Parathyroid adenoma (tissue), 2 donors: ENCODE measurements around the gene CD53.
"Not testable (repeated sequence)": the region's sequence is repeated elsewhere in the genome, so short reads cannot be mapped to it uniquely, and the experiment has no call there.

Experiments used
- H2AFZ ChIP-seq: fragments of 300-600 bp; sonication (generic); one replicate; pipeline ENCODE4 v1.7.0; 2017; ENCODE audit warnings: antibody characterized with exemption, mild to moderate bottlenecking
- H3K27ac ChIP-seq: fragments of 300-600 bp; sonication (generic); one replicate; pipeline ENCODE4 v1.7.0; 2017
- H3K27me3 ChIP-seq: fragments of 300-600 bp; sonication (generic); one replicate; pipeline ENCODE4 v1.7.0; 2017; ENCODE audit warnings: low read length; ENCODE audit not compliant: control insufficient read depth, insufficient read depth
- H3K36me3 ChIP-seq: fragments of 300-600 bp; sonication (generic); one replicate; pipeline ENCODE4 v1.7.0; 2017; ENCODE audit warnings: low read length; ENCODE audit not compliant: control insufficient read depth, insufficient read depth
- H3K4me1 ChIP-seq: fragments of 300-600 bp; sonication (generic); one replicate; pipeline ENCODE4 v1.7.0; 2017; ENCODE audit warnings: control low read depth
- H3K4me2 ChIP-seq: fragments of 300-600 bp; sonication (generic); one replicate; pipeline ENCODE4 v1.7.0; 2017; ENCODE audit warnings: low read length
- H3K4me3 ChIP-seq: fragments of 300-600 bp; sonication (generic); one replicate; pipeline ENCODE4 v1.7.0; 2017; ENCODE audit warnings: low read depth, low read length
- H3K79me2 ChIP-seq: fragments of 300-600 bp; sonication (generic); one replicate; pipeline ENCODE4 v1.7.0; 2017; ENCODE audit warnings: control low read depth
- H3K9ac ChIP-seq: fragments of 300-600 bp; sonication (generic); one replicate; pipeline ENCODE4 v1.7.0; 2017; ENCODE audit warnings: mild to moderate bottlenecking
- H3K9me3 ChIP-seq: fragments of 300-600 bp; sonication (generic); one replicate; pipeline ENCODE4 v1.7.0; 2017; ENCODE audit warnings: low read length; ENCODE audit not compliant: control insufficient read depth
- TF ChIP-seq, protein P1 (sequence below): fragments of 300-600 bp; sonication (generic); IDR thresholded peaks from one replicate; pipeline ENCODE4 v1.7.0; 2017; ENCODE audit warnings: antibody characterized with exemption, mild to moderate bottlenecking
- donor health status: primary hyperparathyroidism.

CD53 gene

GRCh38 chr1:110872745-110873720 is at the start of gene CD53:
Gene CD53, plus strand, starts transcription at chr1:110873148. Its CDS starts 18,261 bp downstream, at chr1:110891409.
- Histone ChIP-seq H3K4me1 (no peaks in the 10 kb centered on the region), H2AFZ (no peak within 1 kb of the TSS), H3K4me2 (no peak within 1 kb of the TSS), H3K27me3 (no peaks in the 10 kb centered on the region), H3K9me3 (no peaks in the 10 kb centered on the region), H3K27ac (peak within 1 kb of the TSS; percentile 63), H3K4me3 (peak within 1 kb of the TSS; percentile 9), H3K9ac (no peak within 1 kb of the TSS), H3K36me3 (no peaks in the 10 kb centered on the region), H3K79me2 (no peaks in the 10 kb centered on the region)
- TF ChIP-seq, protein P1, sequence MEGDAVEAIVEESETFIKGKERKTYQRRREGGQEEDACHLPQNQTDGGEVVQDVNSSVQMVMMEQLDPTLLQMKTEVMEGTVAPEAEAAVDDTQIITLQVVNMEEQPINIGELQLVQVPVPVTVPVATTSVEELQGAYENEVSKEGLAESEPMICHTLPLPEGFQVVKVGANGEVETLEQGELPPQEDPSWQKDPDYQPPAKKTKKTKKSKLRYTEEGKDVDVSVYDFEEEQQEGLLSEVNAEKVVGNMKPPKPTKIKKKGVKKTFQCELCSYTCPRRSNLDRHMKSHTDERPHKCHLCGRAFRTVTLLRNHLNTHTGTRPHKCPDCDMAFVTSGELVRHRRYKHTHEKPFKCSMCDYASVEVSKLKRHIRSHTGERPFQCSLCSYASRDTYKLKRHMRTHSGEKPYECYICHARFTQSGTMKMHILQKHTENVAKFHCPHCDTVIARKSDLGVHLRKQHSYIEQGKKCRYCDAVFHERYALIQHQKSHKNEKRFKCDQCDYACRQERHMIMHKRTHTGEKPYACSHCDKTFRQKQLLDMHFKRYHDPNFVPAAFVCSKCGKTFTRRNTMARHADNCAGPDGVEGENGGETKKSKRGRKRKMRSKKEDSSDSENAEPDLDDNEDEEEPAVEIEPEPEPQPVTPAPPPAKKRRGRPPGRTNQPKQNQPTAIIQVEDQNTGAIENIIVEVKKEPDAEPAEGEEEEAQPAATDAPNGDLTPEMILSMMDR: no peak

DNA sequence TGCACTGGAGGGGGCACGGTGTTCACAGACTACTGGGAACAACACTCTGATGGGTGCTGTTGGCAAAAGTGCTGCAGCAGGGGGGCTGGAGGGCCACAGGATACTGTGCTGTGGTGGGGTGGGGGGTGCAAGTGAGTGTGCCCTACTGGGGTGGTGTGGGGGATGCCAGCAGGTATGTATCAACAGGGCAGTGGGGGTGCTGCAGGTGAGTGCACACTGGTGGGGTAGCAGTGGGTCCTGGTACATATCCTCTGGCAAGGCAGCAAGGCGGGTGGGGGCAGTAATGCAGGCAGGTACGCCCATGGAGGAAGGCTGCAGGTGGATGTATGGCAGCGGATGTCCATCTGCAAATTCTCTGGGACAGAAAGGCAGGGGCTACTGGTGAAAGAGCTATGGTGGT is 48.8 kb upstream of the CD53 start:
- TF ChIP-seq, protein P1: no peak
- Histone ChIP-seq H3K79me2 (no peaks in the 10 kb centered on the region), H3K4me1 (no peaks in the 10 kb centered on the region)

DNA sequence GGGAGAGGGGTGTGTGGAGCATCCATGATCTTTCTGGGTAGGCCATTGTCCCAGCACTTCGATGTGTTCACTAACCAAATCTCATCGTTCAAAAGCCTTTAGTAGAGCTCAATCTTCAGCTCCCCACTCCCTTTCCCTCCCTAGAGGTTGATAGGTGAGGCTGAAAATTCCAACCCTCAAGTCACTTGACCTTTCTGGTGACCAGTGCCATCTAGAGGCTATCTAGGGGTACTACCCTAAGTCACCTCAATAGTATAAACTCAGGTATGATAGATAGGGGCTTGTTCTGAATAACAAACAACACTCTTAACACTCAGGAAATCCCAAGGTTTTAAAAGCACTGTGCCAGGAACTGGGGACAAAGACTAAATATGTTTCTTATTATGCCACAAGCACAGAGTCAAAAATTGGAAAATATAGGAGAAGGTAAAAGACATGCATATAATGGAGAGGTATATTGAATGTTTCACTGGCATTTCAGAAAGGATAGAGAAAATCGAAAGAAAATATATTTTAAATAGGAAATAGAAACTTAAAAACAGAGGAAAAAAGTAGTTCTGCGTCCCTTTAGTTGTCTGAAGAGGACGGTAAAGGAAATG is 42.9 kb upstream of the CD53 start:
- Histone ChIP-seq H3K4me2 (no peak overlapping the region), H3K9ac (no peak overlapping the region), H3K4me3 (no peak overlapping the region), H3K27me3 (no peaks in the 10 kb centered on the region), H3K79me2 (no peaks in the 10 kb centered on the region), H3K36me3 (no peaks in the 10 kb centered on the region), H3K9me3 (no peaks in the 10 kb centered on the region), H3K4me1 (no peaks in the 10 kb centered on the region), H3K27ac (no peak overlapping the region), H2AFZ (no peak overlapping the region)
- TF ChIP-seq, protein P1: no peak

More for the DNA sequence above, 48.8 kb upstream of the CD53 start:
- Histone ChIP-seq H3K4me2 (no peak overlapping the region), H3K27me3 (no peaks in the 10 kb centered on the region), H2AFZ (no peak overlapping the region), H3K36me3 (no peaks in the 10 kb centered on the region), H3K9me3 (no peaks in the 10 kb centered on the region), H3K27ac (no peak overlapping the region), H3K9ac (no peak overlapping the region), H3K4me3 (no peak overlapping the region)

DNA sequence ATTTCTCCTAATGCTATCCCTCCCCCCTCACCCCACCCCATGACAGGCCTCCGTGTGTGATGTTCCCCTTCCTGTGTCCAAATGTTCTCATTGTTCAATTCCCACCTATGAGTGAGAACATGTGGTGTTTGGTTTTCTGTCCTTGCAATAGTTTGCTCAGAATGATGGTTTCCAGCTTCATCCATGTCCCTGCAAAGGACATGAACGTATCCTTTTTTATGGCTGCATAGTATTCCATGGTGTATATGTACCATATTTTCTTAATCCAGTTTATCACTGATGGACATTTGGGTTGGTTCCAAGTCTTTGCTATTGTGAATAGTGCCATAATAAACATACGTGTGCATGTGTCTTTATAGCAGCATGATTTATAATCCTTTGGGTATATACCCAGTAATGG is 39.2 kb upstream of the CD53 start:
- H3K27ac ChIP-seq, H3K79me2 ChIP-seq, H3K4me1 ChIP-seq, H3K9ac ChIP-seq, H3K4me3 ChIP-seq, H3K27me3 ChIP-seq, H3K36me3 ChIP-seq, H3K9me3 ChIP-seq, H3K4me2 ChIP-seq, H2AFZ ChIP-seq: not testable (repeated sequence)

- H3K79me2 ChIP-seq: no peaks in the 10 kb centered on the region
- H3K9ac ChIP-seq: no peak overlapping the region
- H3K9me3 ChIP-seq: no peaks in the 10 kb centered on the region
- TF ChIP-seq, protein P1: no peak
- no peaks in the 10 kb centered on the region for H3K36me3 ChIP-seq
- H3K27ac ChIP-seq: no peak overlapping the region
- no peaks in the 10 kb centered on the region for H3K4me1 ChIP-seq
- no peak overlapping the region for H2AFZ ChIP-seq
- no peak overlapping the region for H3K4me3 ChIP-seq
- no peaks in the 10 kb centered on the region for H3K27me3 ChIP-seq
- H3K4me2 ChIP-seq: no peak overlapping the region
Measured at GRCh38 chr1:110846861-110847260, 26.1 kb upstream of the CD53 start.
